Suprapubic skin (tissue), 4 donors: ENCODE results near the gene CROCC2. TPM values are rescaled to one million over a fixed set of nuclear protein-coding genes. Genes with fewer than 3 reads are reported as not detected.

ENCODE experiments used
- DNase-seq, 2 donors: peaks; one replicate each; pipeline ENCODE4 v3.0.0-alpha.2; 2019; ENCODE audit warnings: low spot score in 2 of 2
- H3K27ac ChIP-seq: fragments of 200-600 bp; sonication (generic); one replicate; pipeline ENCODE4 v1.5.1; 2019
- H3K27me3 ChIP-seq: fragments of 200-600 bp; sonication (generic); one replicate; pipeline ENCODE4 v1.5.1; 2019
- H3K36me3 ChIP-seq: fragments of 200-600 bp; sonication (generic); one replicate; pipeline ENCODE4 v1.5.1; 2019
- H3K4me1 ChIP-seq: fragments of 200-600 bp; sonication (generic); one replicate; pipeline ENCODE4 v1.5.1; 2019
- H3K4me3 ChIP-seq: fragments of 200-600 bp; sonication (generic); one replicate; pipeline ENCODE4 v1.5.1; 2019; ENCODE audit warnings: mild to moderate bottlenecking
- H3K9me3 ChIP-seq: fragments of 200-600 bp; sonication (generic); one replicate; pipeline ENCODE4 v1.5.1; 2019
- EP300 ChIP-seq: sonication (generic); formaldehyde crosslinking; IDR thresholded peaks from one replicate; pipeline ENCODE4 v1.6.1; 2017; ENCODE audit warnings: antibody characterized with exemption
- POLR2A ChIP-seq, 2 donors: fragments of 450-650 bp; IDR thresholded peaks; one replicate each; pipeline ENCODE4 v1.6.1; 2017; ENCODE audit warnings: antibody characterized with exemption in 2 of 2, mild to moderate bottlenecking in 2 of 2, moderate library complexity in 2 of 2
- POLR2AphosphoS5 ChIP-seq, 3 donors: sonication (generic); formaldehyde crosslinking; IDR thresholded peaks; one replicate each; pipeline ENCODE4 v1.6.1; 2017; ENCODE audit warnings: antibody characterized with exemption in 3 of 3
- WGBS: methylation state at CpG from one replicate; pipeline ENCODE4 v1.1.5; 2018; 5-methylcytosine and 5-hydroxymethylcytosine counted together
- total RNA-seq, 4 donors: library from RNA; depleted of rRNA; stranded (reverse); fragments of >200 nt; gene quantifications; one replicate each; pipeline ENCODE4 v1.1.0, GENCODE V29; 2016
- TF ChIP-seq, protein P1 (sequence below), 2 donors: fragments of 200-600 bp in 1 of 2; fragments of 450-650 bp in 1 of 2; sonication (generic) in 1 of 2; IDR thresholded peaks; one replicate each; pipeline ENCODE4 v1.5.1; 2016 to 2019; ENCODE audit warnings: antibody characterized with exemption in 2 of 2, mild to moderate bottlenecking in 1 of 2, moderate library complexity in 1 of 2

CROCC2 gene
- total RNA-seq, 4 donors from 2014 or later, result not detected

DNA sequence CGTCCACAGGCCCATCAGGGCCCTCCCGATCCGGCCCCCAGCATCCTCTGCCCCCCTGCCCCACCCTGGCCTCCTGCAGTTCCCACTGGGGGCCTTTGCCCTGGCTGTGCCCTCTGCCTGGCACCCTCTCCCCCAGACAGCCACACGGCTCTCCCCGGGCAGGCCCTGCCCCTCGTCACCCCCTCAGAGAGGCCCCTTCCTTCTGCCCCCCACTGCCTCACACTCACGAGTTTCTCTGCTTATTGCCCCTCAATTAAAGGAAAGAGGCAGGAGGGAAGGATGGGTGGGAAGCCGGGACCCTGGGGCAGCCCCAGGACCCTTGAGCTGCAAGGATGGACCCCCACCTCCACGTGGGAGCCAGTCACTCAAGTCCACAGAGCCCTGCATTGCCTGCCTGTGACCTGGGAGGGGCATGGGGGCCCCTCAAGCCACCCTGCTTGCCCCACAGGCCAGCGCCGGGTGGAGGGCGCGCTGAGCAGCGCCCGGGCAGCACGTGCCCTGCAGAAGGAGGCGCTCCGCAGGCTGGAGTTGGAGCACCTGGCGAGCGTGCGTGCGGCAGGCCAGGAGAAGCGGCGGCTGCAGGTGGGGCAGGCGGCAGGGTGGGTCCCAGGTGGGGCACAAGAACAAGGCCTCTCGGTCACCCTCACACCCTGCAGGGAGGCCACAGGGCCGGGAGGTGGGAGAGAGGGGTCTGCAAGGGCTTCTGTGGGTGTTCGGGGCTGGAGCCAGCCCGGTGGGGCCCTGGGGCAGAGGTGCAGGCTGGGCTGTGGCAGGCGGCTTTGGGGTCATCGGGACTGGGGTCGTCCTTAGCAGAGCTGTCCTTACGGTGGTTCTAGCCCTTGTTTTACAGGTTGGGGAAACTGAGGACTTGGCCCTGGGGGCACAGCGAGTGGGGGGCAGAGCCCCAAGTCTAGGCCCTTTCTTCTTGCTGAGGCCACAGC lies 61.8 kb downstream of the CROCC2 start:
- peaks cover 2% of the 10 kb centered on the region for H3K27me3 ChIP-seq
- H3K9me3 ChIP-seq, result no peaks in the 10 kb centered on the region
- peak in 1 of 2 donors; percentile 59 for DNase-seq
- H3K4me1 ChIP-seq, result peaks cover 17% of the 10 kb centered on the region
- H3K4me3 ChIP-seq, result no peak overlapping the region
- TF ChIP-seq POLR2A (IDR thresholded peaks at IDR 0.05), result no peak
- no peak for TF ChIP-seq POLR2AphosphoS5 (IDR thresholded peaks at IDR 0.05)
- TF ChIP-seq EP300, result no peak
- TF ChIP-seq, protein P1, sequence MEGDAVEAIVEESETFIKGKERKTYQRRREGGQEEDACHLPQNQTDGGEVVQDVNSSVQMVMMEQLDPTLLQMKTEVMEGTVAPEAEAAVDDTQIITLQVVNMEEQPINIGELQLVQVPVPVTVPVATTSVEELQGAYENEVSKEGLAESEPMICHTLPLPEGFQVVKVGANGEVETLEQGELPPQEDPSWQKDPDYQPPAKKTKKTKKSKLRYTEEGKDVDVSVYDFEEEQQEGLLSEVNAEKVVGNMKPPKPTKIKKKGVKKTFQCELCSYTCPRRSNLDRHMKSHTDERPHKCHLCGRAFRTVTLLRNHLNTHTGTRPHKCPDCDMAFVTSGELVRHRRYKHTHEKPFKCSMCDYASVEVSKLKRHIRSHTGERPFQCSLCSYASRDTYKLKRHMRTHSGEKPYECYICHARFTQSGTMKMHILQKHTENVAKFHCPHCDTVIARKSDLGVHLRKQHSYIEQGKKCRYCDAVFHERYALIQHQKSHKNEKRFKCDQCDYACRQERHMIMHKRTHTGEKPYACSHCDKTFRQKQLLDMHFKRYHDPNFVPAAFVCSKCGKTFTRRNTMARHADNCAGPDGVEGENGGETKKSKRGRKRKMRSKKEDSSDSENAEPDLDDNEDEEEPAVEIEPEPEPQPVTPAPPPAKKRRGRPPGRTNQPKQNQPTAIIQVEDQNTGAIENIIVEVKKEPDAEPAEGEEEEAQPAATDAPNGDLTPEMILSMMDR (IDR thresholded peaks at IDR 0.05), result no peak
- H3K27ac ChIP-seq, result no peak overlapping the region
- H3K36me3 ChIP-seq, result no peaks in the 10 kb centered on the region
- 89% methylated on average over 10 of the region's 34 CpGs for whole genome bisulfite sequencing

DNA sequence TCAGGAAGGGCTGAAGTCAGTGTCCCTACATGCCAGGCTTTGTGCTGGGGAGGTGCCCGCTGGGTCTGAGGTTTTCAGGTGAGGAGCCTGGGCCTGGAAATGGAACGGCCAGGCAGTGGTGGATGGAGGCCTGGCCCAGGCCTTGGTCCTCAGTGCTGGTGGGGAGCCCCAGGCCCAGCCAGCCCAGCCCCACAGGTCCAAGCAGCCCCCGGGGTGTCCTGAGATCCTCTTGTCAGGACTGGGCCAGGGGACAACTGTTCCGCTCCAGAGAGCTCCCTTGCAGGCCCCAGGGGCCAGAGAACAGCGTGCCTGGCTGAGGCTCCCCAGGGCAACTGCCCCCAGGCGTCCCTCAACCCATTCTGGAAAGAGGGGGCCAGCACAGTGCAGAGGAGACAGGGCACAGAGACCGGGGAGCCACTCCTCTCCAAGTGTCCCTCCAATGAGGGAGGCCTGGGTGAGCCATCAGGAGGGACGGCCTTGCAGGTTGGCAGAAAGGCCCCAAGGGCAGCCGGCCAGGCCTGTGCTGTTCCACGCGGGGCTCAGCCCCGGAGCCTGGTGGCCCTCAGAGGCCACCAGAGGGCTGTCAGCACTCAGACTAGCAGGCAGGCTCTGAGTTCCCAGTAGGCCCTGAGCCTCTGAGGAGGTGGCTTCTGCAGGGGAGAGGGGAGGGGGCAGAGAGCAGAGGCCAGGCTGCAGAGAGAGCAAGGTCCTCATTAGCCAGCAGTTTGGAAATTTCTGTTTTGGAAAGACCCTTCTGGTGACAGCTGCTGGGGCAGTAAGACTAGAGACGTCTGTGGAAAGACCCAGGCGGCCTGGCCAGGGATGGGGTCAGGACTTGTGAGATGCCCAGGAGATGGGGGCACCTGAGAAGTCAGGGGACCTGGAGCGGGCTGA lies 62.8 kb downstream of the CROCC2 start:
- Histone ChIP-seq H3K9me3 (no peaks in the 10 kb centered on the region), H3K36me3 (no peaks in the 10 kb centered on the region), H3K27me3 (peaks cover 7% of the 10 kb centered on the region), H3K4me1 (peaks cover 22% of the 10 kb centered on the region), H3K27ac (no peak overlapping the region), H3K4me3 (no peak overlapping the region)
- DNase-seq, result peak in 1 of 2 donors; percentile 69
- TF ChIP-seq, protein P1 (IDR thresholded peaks at IDR 0.05), result no peak
- no peak for TF ChIP-seq POLR2A (IDR thresholded peaks at IDR 0.05)
- WGBS, result 87% methylated on average over 3 of the region's 15 CpGs

DNA sequence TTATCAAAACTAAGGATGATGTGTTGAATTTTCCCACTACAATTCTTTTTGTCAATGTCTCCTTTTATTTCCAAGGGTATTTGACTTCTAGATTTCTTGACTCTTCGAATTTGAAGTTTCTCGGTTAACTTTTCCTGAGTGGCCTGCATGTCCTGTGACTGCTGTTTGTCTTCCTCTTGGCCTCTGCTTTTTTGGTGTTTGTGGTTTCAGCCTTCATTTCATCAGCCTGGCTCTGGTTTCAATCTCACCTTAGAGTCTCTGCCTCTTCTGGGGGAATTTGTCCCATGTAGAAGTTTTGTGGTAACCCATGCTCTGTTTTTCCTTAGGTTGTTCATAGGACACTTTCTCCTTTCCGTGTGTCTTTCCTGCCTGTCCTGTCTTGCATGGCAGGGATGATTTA lies 64.0 kb downstream of the CROCC2 start:
- TF ChIP-seq, protein P1 (IDR thresholded peaks at IDR 0.05), result no peak
- TF ChIP-seq POLR2A (IDR thresholded peaks at IDR 0.05), result no peak
- TF ChIP-seq EP300, result no peak
- TF ChIP-seq POLR2AphosphoS5 (IDR thresholded peaks at IDR 0.05), result no peak
- Histone ChIP-seq H3K4me3 (no peak overlapping the region), H3K9me3 (no peaks in the 10 kb centered on the region), H3K36me3 (no peaks in the 10 kb centered on the region), H3K27me3 (peaks cover 15% of the 10 kb centered on the region), H3K4me1 (peaks cover 22% of the 10 kb centered on the region), H3K27ac (no peak overlapping the region)
- WGBS, result 78% methylated on average over 3 of the region's 3 CpGs
- no peak for DNase-seq

DNA sequence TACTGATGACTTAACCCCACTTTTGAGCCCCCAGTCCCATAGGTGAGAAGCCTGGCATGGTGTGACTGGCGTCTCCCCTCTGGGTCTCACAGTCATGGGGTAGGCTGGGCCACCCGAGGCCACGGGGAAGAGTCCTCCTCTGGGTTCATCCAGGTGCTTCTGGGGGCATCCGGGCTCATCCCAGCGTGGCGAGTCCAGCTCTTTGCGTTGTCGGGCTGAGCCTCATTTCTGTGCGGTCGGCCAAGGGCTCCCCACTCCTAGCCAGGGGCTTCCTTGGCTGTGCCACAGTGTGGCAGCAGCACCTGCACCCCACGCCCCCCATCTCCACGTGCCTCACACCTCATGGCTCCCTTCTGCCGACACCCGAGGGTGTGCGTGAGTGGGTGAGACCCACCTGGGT lies 64.7 kb downstream of the CROCC2 start:
- WGBS, result 85% methylated on average over 7 of the region's 15 CpGs
- Histone ChIP-seq H3K9me3 (no peaks in the 10 kb centered on the region), H3K27me3 (peaks cover 19% of the 10 kb centered on the region), H3K4me1 (peaks cover 22% of the 10 kb centered on the region), H3K4me3 (no peak overlapping the region), H3K27ac (no peak overlapping the region), H3K36me3 (no peaks in the 10 kb centered on the region)
- TF ChIP-seq POLR2AphosphoS5 (IDR thresholded peaks at IDR 0.05) (no peak), POLR2A (IDR thresholded peaks at IDR 0.05) (no peak), EP300 (no peak)
- TF ChIP-seq, protein P1 (IDR thresholded peaks at IDR 0.05), result no peak
- no peak for DNase-seq

DNA sequence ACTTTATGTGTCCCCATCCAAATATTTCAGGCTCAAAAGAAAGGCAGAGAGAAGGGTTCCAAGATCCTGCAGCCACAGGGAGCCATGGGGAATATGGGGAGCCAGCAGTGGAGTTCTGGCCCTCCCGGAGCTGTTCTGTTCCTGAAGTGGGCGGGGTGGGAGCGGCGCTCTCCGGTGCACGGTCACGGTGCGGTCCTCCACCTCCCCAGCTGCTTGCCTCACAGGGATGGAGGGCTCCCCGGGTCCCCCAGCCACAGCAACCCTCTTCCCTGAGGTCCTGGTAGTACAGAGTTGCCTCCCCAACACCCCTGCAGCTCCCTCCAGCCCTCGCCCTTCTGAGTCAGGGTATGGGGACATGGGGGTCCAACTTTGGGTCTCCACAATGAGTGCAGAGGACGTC lies 66.1 kb downstream of the CROCC2 start:
- TF ChIP-seq, protein P1 (IDR thresholded peaks at IDR 0.05), result no peak
- TF ChIP-seq POLR2AphosphoS5 (IDR thresholded peaks at IDR 0.05) (no peak), EP300 (no peak), POLR2A (IDR thresholded peaks at IDR 0.05) (no peak)
- Histone ChIP-seq H3K9me3 (no peaks in the 10 kb centered on the region), H3K4me3 (no peak overlapping the region), H3K27ac (peak overlapping the region; percentile 74), H3K4me1 (peaks cover 22% of the 10 kb centered on the region), H3K27me3 (peaks cover 19% of the 10 kb centered on the region), H3K36me3 (no peaks in the 10 kb centered on the region)
- WGBS, result 66% methylated on average over 11 of the region's 11 CpGs
- DNase-seq, result no peak
